ENCODE data around the gene PCED1B. TPM values are rescaled to one million over a fixed set of nuclear protein-coding genes. Genes with fewer than 3 reads are reported as not detected.

The PCED1B gene
- total RNA-seq, 1 experiment from 2014 or later = 6.6 TPM

- Mint-ChIP-seq H3K4me3 (no peak overlapping the region), H3K27me3 (ENCODE audit: low read depth) (no peaks in the 10 kb centered on the region), H3K36me3 (0 out of 2 replicates have a peak, but pooled peaks cover 4% of the 10 kb centered on the region), H3K9me3 (peaks cover 9% of the 10 kb centered on the region; the same call in 1 of the 2 replicates), H3K4me1 (peaks cover 23% of the 10 kb centered on the region), H3K27ac (no peak overlapping the region)
- POLR2A ChIA-PET = no interaction called here
- ATAC-seq (no peak), DNase-seq (ENCODE audit: low spot score) (no peak)
- TF ChIP-seq E2F5 (CRISPR knock-in tag; IDR thresholded peaks at IDR 0.05) (no peak), ZNF671 (CRISPR knock-in tag; IDR thresholded peaks at IDR 0.05) (no peak), FOXJ3 (CRISPR knock-in tag; IDR thresholded peaks at IDR 0.05; ENCODE audit: borderline replicate concordance) (no peak), ZNF317 (CRISPR knock-in tag; IDR thresholded peaks at IDR 0.05; ENCODE audit: borderline replicate concordance, low read depth) (no peak), ZNF263 (CRISPR knock-in tag; IDR thresholded peaks at IDR 0.05; ENCODE audit: low read depth) (no peak), HMGXB4 (CRISPR knock-in tag; IDR thresholded peaks at IDR 0.05) (no peak), CREB1 (CRISPR knock-in tag; IDR thresholded peaks at IDR 0.05) (no peak), E2F1 (CRISPR knock-in tag; IDR thresholded peaks at IDR 0.05) (no peak), ZSCAN18 (CRISPR knock-in tag; IDR thresholded peaks at IDR 0.05) (no peak)
- CTCF ChIA-PET = no interaction called here
Measured at GRCh38 chr12:47202176-47202575, 122.8 kb downstream of the PCED1B start.

- TF ChIP-seq CTCF (IDR thresholded peaks at IDR 0.05) (no peak), USF2 (CRISPR knock-in tag; IDR thresholded peaks at IDR 0.05) (peak; percentile 16; the same call in 1 of the 2 replicates)
- ChIA-PET CTCF (no interaction called here), POLR2A (no interaction called here)
- Mint-ChIP-seq H3K27ac (no peak overlapping the region; the same call in 1 of the 2 replicates), H3K36me3 (0 out of 2 replicates have a peak, but pooled peaks cover 4% of the 10 kb centered on the region), H3K4me3 (no peak overlapping the region), H3K4me1 (peaks cover 32% of the 10 kb centered on the region), H3K27me3 (ENCODE audit: low read depth) (no peaks in the 10 kb centered on the region), H3K9me3 (peaks cover 9% of the 10 kb centered on the region; the same call in 1 of the 2 replicates)
- ATAC-seq = no peak
- no peak for DNase-seq (ENCODE audit: low spot score)
Measured at GRCh38 chr12:47205532-47206449, 126.4 kb downstream of the PCED1B start.

Measured in WTC11 (cell line).